ENCODE results near the gene VPS41.

- no peak for TF ChIP-seq EZH2 (IDR thresholded peaks at IDR 0.05; ENCODE audit: borderline replicate concordance, low read length)
- TF ChIP-seq CTCF (conservative IDR thresholded peaks at IDR 0.05 in 1 of 2, IDR thresholded peaks at IDR 0.05 in 1 of 2; ENCODE audit: extremely low read depth in 1 of 2, insufficient read depth in 1 of 2, low read depth in 1 of 2, low read length in 2 of 2): no peak
Measured at GRCh38 chr7:38674513-38674912, 234.5 kb downstream of the VPS41 start.

All from mammary epithelial cell (primary cell).